Vagina (tissue), 2 donors: ENCODE measurements around the gene TLE2.

ENCODE experiments used
- CTCF ChIP-seq, 3 experiments: fragments of 450-650 bp in 2 of 3; fragments of 200-600 bp in 1 of 3; sonication (generic) in 1 of 3; IDR thresholded peaks; one replicate each; pipeline ENCODE4 v1.5.1; 2017 to 2019; ENCODE audit warnings: antibody characterized with exemption in 3 of 3, mild to moderate bottlenecking in 2 of 3, moderate library complexity in 2 of 3
- POLR2A ChIP-seq, 2 donors: fragments of 450-650 bp; IDR thresholded peaks; one replicate each; pipeline ENCODE4 v1.6.1; 2017; ENCODE audit warnings: antibody characterized with exemption in 2 of 2, mild to moderate bottlenecking in 2 of 2, moderate library complexity in 2 of 2
- POLR2AphosphoS5 ChIP-seq, 2 donors: sonication (generic); formaldehyde crosslinking; IDR thresholded peaks; one replicate each; pipeline ENCODE4 v1.9.0; 2017; ENCODE audit warnings: antibody characterized with exemption in 2 of 2, mild to moderate bottlenecking in 2 of 2, low read depth in 1 of 2; ENCODE audit not compliant: insufficient read depth in 1 of 2

GRCh38 chr19:2982983-2983350, 46.1 kb downstream of the TLE2 start:
- no peak for TF ChIP-seq POLR2A (IDR thresholded peaks at IDR 0.05)
- TF ChIP-seq CTCF (IDR thresholded peaks at IDR 0.05), result no peak
- peak; percentile 40 to 84 for TF ChIP-seq POLR2AphosphoS5 (IDR thresholded peaks at IDR 0.05; ENCODE audit: insufficient read depth in 1 of 2, low read depth in 1 of 2)
